Coronary artery (tissue), 2 donors: Measurements from ENCODE around the gene RELB.

Experiments
- DNase-seq: peaks from one replicate; pipeline ENCODE4 v3.0.0-alpha.2; 2017; ENCODE audit warnings: low spot score
- H3K27ac ChIP-seq, 2 donors: fragments of 200-600 bp; sonication (generic); one replicate each; pipeline ENCODE4 v1.5.1; 2016 to 2019
- H3K4me3 ChIP-seq: fragments of 200-600 bp; sonication (generic); 2 replicates; pipeline ENCODE4 v1.5.1; 2016; ENCODE audit warnings: mild to moderate bottlenecking, moderate library complexity
- TF ChIP-seq, protein P1 (sequence below): fragments of 200-600 bp; sonication (generic); IDR thresholded peaks from one replicate; pipeline ENCODE4 v1.5.1; 2019; ENCODE audit warnings: antibody characterized with exemption

RELB gene

GRCh38 chr19:45058622-45059159 is 57.4 kb downstream of the RELB start:
- DNase-seq = no peak
- Histone ChIP-seq H3K4me3 (no peak overlapping the region), H3K27ac (no peak overlapping the region)
- TF ChIP-seq, protein P1, sequence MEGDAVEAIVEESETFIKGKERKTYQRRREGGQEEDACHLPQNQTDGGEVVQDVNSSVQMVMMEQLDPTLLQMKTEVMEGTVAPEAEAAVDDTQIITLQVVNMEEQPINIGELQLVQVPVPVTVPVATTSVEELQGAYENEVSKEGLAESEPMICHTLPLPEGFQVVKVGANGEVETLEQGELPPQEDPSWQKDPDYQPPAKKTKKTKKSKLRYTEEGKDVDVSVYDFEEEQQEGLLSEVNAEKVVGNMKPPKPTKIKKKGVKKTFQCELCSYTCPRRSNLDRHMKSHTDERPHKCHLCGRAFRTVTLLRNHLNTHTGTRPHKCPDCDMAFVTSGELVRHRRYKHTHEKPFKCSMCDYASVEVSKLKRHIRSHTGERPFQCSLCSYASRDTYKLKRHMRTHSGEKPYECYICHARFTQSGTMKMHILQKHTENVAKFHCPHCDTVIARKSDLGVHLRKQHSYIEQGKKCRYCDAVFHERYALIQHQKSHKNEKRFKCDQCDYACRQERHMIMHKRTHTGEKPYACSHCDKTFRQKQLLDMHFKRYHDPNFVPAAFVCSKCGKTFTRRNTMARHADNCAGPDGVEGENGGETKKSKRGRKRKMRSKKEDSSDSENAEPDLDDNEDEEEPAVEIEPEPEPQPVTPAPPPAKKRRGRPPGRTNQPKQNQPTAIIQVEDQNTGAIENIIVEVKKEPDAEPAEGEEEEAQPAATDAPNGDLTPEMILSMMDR = no peak

GRCh38 chr19:45059258-45059965 is 58.1 kb downstream of the RELB start:
- no peak overlapping the region for H3K4me3 ChIP-seq
- no peak for DNase-seq
- H3K27ac ChIP-seq = no peak overlapping the region
- TF ChIP-seq, protein P1 = peak; percentile 89

DNA sequence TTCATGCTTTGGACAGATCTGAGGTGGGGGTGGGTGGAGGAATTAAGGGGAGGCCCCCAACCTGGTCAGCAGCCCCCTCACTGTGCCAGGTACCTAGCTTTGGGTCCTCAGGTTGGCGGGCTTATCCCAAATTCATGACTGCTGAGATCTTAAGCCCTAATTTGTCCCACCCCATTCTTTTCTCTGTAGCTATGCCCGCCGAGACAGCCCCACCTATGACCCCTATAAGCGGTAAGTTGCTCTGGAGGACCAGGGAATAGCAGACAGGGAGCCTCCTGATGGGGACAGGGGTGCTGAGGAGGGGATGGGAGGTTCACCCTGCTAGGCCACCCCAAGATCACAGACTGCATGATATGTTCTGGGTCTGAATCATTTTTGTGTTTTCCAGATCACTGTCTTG is 60.7 kb downstream of the RELB start:
- no peak overlapping the region for H3K27ac ChIP-seq
- TF ChIP-seq, protein P1 = no peak
- DNase-seq = no peak
- H3K4me3 ChIP-seq = no peak overlapping the region

DNA sequence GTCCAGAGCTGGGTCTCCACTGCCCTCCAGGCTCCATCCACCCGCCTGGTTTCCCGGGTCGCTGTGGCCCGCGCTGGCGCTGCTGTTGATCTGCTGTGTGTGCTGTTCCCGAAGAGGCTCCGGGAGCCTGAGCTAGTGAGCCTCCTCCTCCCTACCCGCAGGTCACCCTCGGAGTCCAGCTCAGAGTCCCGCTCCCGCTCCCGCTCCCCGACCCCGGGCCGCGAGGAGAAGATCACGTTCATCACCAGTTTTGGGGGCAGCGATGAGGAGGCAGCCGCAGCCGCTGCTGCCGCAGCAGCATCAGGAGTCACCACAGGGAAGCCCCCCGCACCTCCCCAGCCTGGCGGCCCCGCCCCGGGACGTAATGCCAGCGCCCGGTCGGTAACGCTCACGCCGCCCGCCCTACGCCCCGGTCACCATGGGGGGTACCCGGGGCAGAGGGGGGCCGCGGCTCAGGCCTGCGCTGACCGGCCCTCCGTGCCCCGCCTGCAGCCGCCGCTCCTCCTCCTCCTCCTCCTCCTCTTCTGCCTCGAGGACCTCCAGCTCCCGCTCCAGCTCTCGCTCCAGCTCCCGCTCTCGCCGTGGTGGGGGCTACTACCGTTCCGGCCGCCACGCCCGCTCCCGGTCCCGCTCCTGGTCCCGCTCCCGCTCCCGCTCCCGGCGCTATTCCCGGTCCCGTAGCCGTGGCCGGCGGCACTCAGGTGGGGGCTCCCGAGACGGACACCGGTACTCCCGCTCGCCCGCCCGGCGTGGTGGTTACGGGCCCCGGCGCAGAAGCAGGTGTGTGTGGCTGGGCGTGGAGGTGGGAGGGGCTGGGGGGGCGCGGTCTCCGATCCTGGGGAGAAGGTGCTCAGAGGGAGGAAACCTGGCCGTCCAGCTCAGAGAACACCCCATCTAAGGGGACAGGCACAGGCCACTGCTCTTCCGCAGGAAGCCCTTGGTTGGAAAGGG is 62.9 kb downstream of the RELB start:
- Histone ChIP-seq H3K27ac (no peak overlapping the region), H3K4me3 (no peak overlapping the region)
- no peak for DNase-seq
- TF ChIP-seq, protein P1 = no peak

DNA sequence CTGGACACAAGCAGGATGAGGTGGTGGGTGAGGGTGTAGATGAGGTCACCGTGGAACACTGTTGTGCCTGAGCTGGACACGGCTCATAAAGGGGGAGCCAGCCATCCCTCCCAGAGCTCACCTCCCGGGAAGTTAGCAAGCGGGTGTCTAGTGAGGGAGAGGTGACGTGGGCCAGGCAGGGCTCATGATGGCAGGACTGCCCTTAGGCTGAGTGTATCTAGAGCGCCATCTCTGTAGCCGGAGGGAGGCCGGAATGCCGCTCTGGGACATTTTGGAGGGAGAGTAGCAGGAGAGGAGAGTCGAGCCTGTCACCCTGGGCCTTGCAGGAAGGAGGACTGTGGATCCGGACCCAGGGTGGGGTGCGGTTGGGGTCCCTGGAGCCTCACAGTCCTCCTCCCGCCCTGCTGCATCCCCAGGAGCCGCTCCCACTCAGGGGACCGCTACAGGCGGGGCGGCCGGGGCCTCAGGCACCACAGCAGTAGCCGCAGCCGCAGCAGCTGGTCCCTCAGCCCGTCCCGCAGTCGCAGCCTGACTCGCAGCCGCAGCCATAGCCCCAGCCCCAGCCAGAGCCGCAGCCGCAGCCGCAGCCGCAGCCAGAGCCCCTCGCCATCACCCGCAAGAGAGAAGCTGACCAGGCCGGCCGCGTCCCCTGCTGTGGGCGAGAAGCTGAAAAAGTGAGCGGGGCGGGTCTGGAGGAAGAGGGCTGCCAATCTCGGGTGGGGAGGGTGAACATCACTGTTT is 65.8 kb downstream of the RELB start:
- no peak overlapping the region for H3K4me3 ChIP-seq
- no peak overlapping the region for H3K27ac ChIP-seq
- TF ChIP-seq, protein P1 = no peak
- DNase-seq = no peak

DNA sequence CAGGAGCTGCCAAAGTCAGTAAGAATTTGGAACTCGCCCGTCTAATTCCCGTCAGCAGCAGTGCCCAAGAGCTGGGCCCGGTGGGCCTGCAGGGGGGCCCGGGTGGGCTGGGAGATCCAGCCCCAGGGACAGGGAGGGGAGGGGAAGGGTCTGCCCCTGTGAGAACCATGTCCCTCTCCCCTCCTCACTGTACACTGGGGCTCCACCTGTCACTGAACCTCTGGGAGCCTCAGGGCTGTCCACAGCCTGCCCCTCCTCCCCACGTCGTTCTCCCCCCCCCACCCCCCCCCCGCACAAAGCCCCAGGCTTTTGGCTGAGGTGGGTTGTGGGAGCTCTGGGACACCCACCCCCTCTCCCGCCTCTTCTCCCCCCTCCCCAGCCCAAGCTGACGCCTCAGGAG is 66.8 kb downstream of the RELB start:
- DNase-seq = no peak
- TF ChIP-seq, protein P1 = no peak
- Histone ChIP-seq H3K27ac (no peak overlapping the region), H3K4me3 (no peak overlapping the region)
